Middle frontal gyrus (tissue), 1 donor: ENCODE measurements around the gene FGF6.
"Not testable (repeated sequence)": the region's sequence is repeated elsewhere in the genome, so short reads cannot be mapped to it uniquely, and the experiment has no call there.

Source experiments
- DNase-seq: peaks from one replicate; pipeline ENCODE4 v3.0.0-alpha.2; 2015; ENCODE audit warnings: low spot score; ENCODE audit errors: extremely low spot score

The FGF6 gene

DNA sequence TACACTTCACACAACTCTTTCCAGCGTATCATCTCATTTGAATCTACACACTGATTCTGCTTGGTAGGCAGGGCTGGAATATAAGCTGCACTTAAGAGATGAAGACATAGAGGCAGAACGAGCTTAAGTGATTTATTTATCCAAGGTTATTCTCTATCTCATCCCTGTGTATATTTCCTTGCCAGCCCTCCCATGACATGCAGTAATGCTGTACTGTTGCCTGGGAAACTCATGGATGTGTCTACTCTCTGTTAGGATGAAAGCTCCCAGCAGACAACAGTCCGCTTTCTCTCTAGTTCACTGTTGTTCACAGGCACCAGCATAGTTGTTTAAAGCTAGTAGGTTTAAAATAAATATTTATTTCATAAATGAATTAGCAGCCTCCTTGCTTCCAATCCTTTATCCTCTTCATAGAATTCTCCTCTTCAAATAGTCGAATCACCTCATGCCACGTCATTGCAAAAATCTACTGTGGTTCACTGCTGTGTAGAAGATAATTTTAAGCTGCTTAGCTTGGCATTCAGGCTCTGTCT, 25.4 kb downstream of the FGF6 start:
- no peak for DNase-seq

GRCh38 chr12:4418913-4419312, 26.7 kb downstream of the FGF6 start:
- DNase-seq, result no peak

DNA sequence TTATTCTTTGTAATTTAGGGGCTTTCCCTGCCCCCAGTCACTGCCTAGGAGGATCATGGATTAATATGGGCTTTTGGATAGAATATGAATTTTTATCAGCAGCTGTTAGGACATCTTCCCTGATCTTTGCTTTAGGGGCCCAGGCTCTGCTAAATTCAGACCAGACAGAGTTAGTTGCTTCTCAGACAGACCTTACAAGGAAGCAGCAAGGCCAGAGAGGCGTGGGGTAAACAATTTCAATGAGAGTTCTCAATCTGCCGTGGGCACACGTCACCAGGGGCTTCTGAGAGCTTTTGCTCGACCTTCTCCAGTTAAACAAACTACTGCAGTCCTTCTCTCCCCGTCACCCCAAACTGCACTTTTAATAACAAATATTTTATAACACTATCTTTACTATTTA, 27.7 kb downstream of the FGF6 start:
- no peak for DNase-seq

- no peak for DNase-seq
These were observed 28.2 kb downstream of the FGF6 start for GRCh38 chr12:4417455-4417854.

- DNase-seq, result no peak
These were observed 29.3 kb downstream of the FGF6 start for GRCh38 chr12:4416276-4416675.

DNA sequence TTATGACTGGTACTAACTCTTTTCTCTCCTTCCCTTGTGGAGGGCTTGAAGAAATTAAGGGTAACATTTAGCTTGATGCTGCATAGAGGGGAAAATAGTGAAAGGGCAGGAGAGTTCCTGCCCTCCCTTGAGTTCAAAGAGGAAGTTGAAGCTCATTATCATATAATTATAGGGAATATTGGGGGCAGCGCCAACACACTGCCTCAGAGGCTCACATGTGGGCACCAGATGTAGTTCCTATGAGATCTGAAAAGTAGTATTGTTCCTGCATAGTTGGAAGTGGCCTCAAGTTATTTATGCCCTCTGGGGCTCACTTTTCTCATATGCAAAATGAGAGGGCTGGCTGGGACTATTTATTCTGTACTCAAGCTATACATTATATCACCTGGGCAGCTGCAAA, 33.1 kb downstream of the FGF6 start:
- DNase-seq, result no peak

DNA sequence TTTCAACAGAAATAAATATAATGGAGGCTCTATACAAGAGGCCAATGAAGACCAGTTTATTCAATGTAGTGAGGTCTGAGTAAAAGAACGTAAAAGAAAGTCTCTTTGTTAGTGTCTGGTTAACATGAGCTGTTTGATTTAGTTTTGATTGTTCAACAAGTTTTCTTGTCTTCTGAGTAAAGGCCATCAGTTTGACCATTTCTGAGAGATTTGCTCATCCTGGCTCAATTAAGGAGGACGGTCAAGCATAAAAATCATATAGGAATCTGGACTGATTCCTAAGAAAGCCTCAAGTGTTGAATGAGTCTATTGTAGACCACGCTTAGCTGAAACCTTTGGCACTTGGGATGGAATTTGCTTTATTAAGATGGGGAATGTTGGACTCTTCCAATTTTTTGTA, 33.6 kb downstream of the FGF6 start:
- no peak for DNase-seq

GRCh38 chr12:4407136-4407535, 38.5 kb downstream of the FGF6 start:
- no peak for DNase-seq

DNA sequence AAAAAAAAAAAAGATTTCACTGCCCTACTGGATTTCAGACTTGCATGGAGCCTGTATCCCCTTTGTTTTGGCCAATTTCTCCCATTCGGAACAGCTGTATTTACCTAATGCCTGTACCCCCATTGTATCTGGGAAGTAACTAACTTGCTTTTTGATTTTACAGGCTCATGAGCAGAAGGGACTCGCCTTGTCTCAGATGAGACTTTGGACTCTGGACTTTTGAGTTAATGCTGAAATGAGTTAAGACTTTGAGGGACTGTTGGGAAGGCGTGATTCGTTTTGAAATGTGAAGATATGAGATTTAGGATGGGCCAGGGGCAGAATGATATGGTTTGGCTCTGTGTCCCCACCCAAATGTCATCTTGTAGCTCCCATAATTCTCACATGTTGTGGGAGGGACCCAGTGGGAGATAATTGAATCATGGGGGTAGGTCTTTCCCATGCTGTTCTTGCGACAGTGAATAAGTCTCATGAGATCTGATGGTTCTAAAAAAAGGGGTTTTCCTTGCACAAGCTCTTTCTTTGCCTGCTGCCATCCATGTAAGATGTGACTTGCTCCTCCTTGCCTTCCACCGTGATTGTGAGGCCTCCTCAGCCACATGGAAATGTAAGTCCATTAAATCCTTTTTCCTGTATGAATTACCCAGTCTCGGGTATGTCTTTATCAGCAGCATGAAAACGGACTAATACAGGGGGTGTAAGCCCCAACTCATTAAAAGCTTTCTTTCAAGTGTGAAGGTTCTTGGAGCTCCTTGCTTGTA, 40.6 kb downstream of the FGF6 start:
- not testable (repeated sequence) for DNase-seq

- no peak for DNase-seq
These were observed 42.6 kb downstream of the FGF6 start for GRCh38 chr12:4402996-4403395.

- no peak for DNase-seq
These were observed 44.5 kb downstream of the FGF6 start for GRCh38 chr12:4401117-4401516.

DNA sequence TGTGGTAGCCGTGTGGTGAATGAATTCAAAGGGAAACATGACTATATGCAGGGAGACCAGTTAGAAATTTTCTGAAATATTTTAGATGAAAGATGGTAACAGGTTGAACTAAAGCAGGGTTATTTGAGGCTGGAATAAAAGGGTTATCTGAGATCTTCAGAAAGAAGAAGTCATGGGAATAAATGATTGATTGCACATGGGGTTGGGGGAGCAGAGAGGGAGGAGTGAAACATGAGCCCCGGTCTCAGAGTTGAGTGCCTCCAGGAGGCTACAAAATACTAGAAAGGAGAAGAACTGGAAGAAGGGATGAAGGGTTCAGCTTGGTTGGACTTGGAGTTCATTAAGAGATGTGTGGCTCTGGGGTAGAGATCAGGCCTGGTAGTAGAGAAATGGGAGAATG, 49.8 kb downstream of the FGF6 start:
- no peak for DNase-seq

DNA sequence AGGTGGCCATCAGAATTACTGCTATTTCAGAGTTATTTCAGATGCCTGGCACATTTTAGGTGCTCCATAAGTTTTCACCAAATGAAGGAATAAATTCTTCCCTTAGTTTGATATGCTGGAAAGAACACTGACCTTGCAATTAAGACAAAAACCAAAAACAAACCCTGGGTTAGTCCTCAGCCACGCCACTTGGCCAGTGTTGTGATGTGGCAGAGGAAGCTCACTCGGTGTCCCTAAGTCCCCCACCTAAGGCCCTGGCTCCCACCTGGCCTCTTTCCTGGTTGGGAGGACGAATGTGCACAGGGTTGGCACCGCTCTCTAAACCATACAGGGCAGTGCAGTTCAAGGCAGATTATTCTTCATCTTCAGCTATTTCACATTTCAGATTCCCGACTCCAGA, 52.4 kb downstream of the FGF6 start:
- no peak for DNase-seq

DNA sequence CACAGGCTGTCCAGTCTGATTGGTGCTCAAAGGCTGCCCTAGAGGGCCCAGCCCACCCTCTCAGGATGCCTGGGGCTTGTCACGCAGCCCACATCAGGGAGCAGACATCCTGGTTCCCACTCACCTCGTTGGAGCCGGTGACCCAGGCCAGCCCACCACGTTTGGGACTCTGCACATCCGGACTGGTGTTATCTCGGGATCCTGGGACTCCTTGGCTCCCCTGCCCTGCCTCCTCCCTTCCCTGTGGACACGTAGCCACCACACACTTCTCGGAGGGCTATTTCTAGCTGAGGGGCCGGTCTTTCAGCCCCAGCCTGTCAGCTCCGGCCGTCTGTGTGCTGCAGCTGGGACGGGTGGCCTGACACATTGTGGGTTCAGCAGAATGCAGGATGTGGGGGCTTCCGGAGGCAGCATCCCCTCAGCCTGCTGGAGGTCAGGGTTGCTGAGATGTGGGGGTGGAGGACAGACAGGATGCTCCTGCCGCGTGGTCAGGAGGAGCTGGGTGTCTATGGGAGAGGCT, 53.3 kb downstream of the FGF6 start:
- no peak for DNase-seq

DNA sequence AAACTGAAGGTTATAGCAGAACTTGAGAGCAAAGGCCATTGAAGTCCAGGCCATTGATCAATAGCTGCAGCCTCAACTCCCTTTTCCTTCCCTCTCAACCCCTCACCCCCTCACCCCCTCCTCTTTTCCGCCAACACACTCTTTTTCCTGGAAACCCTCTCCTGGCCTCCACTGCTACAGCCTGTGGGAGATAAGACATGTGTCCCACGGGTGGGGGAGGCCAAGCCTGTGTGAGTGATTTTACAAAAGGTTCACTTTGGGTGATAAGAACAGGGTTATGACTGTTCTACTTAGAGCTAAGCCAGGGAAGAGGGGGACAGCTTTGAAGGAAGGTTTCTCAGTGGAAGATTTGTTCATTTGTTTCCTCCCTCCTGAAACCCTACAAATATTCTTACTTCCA, 57.0 kb downstream of the FGF6 start:
- DNase-seq, result no peak

- no peak for DNase-seq
These were observed 57.6 kb downstream of the FGF6 start for GRCh38 chr12:4388032-4388431.

GRCh38 chr12:4387607-4388006, 58.0 kb downstream of the FGF6 start:
- DNase-seq, result no peak

DNA sequence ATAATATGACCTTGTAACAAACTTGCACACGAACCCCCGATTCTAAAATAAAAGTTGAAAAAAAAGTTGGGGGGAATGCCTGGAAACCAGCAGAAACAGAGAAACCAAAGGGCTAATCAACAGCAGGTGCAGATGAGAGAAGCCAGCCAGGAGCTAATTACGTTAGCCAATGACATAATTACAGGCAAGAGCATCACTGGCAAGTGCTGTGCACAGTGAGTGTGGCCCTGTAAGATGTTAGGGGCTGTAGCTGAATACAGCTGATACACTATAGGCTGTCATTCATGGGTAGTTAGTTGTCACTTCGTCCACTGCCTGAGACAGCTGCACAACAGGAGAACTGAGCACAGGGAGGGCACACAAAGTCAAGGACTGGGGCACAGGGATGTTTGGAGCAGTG, 58.8 kb downstream of the FGF6 start:
- DNase-seq, result no peak
